Activated CD4-positive, alpha-beta T cell treated with anti-CD3 and anti-CD28 coated beads, Interleukin-2, amount 10 ng/mL, durations not matched to agents 24 days and 14 days (primary cell): ENCODE data around the gene PTPN5. TPM values are rescaled to one million over a fixed set of nuclear protein-coding genes. Genes with fewer than 3 reads are reported as not detected.
A peak's percentile ranks its signal among the peaks of the same experiment; 100 is the strongest.

ENCODE experiments used
- DNase-seq: peaks from one replicate; pipeline ENCODE4 v3.0.0; 2022
- H3K27ac Mint-ChIP-seq: one replicate; pipeline ENCODE4 v1.8.0; 2022; ENCODE audit warnings: mild to moderate bottlenecking, mixed read lengths
- H3K27me3 Mint-ChIP-seq: one replicate; pipeline ENCODE4 v1.8.0; 2022; ENCODE audit warnings: mixed read lengths
- H3K36me3 Mint-ChIP-seq: one replicate; pipeline ENCODE4 v1.8.0; 2022; ENCODE audit warnings: low read depth, mild to moderate bottlenecking, mixed read lengths
- H3K4me1 Mint-ChIP-seq: one replicate; pipeline ENCODE4 v1.8.0; 2021; ENCODE audit warnings: mixed read lengths
- H3K4me3 Mint-ChIP-seq: one replicate; pipeline ENCODE4 v1.8.0; 2022; ENCODE audit warnings: mild to moderate bottlenecking, moderate library complexity, mixed read lengths
- H3K9me3 Mint-ChIP-seq: one replicate; pipeline ENCODE4 v1.8.0; 2021; ENCODE audit warnings: mixed read lengths
- intact Hi-C: fragments of 100-400 bp; cut with micrococcal nuclease; formaldehyde crosslinking; loops from one replicate; pipeline ENCODE4 v1.15.1; 2023
- total RNA-seq: library from RNA; stranded (reverse); gene quantifications from 2 replicates; pipeline ENCODE4 v1.2.3, GENCODE V29; 2022

PTPN5 gene
- total RNA-seq, 1 donor from 2014 or later, result not detected

DNA sequence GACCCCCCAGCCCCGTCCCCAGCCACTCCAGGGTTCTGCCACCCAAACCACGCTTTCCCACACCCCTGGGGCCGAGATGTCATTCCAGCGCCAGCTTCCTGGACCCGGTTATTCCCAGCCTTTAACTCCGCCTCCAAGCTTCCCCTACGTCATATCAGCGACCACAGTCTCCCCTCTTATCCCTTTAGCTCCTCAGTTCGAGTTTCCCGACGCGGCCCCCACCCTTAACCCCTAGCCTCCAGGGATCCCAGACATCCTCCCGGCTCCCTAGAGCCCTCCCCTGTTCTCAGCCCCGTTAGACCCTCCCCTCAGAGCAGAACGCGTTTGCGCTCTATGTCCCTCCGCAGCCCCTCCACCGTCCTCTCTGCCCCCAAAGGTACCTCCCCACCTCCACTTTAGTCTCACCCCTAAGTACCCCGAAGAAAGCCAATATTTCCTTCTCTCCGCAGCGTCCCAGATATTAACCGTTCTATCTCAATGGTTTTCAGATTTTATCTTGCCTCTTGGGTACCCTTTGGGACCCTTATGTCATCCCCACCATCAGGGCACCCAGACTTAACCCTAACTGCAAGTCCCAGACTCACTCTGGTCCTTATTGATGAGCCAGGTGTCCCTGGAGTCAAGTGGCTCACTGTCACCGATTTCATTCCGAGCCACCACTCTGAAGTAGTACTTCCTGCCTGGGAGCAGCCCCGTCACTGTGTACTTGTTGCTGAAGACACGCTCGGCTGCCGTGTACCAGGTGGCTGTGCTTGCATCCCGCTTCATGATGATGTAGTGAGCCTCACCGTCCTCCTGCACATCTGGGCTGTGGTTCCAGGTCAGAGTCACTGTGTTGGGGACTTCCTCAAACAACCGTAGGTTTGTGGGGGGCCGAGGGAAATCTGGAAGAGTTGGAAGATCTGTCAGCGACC, 85.0 kb downstream of the PTPN5 start:
- peak; percentile 84 for DNase-seq
- Mint-ChIP-seq H3K36me3 (no peaks in the 10 kb centered on the region), H3K27me3 (peaks cover 44% of the 10 kb centered on the region), H3K4me1 (peaks cover 21% of the 10 kb centered on the region), H3K4me3 (peak overlapping the region; percentile 82), H3K27ac (peak overlapping the region; percentile 68), H3K9me3 (no peaks in the 10 kb centered on the region)
- intact Hi-C loops, result no loop called here

DNA sequence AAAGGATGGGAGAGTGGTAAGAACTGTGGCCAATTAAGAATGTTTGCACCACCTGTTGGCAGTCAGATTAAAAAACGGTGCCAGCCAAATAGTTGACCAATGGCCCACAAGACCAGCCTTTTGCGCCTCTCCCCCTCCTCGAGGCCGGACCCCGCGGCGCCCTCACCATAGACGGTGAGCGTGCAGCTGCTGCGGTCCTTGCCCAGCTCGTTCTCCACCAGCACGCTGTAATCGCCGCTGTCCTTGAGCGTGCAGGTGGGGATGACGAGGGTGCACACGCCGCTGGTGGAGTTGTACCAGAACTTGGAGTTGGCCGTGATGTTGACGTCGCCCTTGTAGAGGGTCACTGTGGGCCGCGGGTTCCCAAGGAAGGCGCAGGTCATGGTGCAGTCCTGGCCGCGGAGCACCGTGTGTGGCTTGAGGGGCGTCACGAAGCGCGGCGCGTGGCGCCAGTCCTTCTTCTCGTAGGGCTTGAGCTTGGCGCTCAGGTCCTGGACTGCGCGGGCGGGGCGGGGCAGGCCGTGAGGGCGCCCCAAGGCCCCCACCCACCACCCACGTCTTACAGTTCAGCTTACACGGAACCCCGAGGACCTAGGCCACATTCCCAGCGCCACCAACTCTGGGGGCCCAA, 85.8 kb downstream of the PTPN5 start:
- no peaks in the 10 kb centered on the region for H3K36me3 Mint-ChIP-seq

DNA sequence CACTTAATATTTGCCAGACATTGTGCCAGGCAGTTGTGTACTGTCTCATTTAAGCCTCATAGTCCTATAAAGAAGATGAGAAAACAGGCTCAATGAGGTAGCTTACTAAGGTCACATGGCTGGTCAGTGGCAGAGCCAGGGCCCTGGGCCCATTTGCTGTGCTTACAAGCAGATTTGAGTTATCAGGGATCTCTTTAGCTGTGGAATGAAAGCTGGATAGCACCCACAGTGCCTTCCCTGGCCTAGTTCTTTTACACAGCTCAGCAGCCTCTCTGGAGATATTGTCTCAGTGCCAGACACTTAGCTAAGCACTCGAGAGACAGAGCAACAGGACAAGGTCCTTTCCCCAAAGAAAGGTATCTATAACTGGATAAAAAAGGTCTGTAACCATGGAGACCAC, 86.9 kb downstream of the PTPN5 start:
- intact Hi-C loops, result no loop called here
- Mint-ChIP-seq H3K4me1 (peaks cover 24% of the 10 kb centered on the region), H3K27ac (no peak overlapping the region), H3K36me3 (no peaks in the 10 kb centered on the region), H3K4me3 (peak overlapping the region; percentile 19), H3K9me3 (no peaks in the 10 kb centered on the region), H3K27me3 (peaks cover 51% of the 10 kb centered on the region)
- DNase-seq, result no peak

More for the DNA sequence above, 85.8 kb downstream of the PTPN5 start:
- no peaks in the 10 kb centered on the region for H3K9me3 Mint-ChIP-seq
- intact Hi-C loops, result no loop called here
- peak; percentile 64 for DNase-seq
- H3K4me3 Mint-ChIP-seq, result peak overlapping the region; percentile 24
- H3K27me3 Mint-ChIP-seq, result peaks cover 48% of the 10 kb centered on the region
- H3K4me1 Mint-ChIP-seq, result peaks cover 21% of the 10 kb centered on the region
- no peak overlapping the region for H3K27ac Mint-ChIP-seq

DNA sequence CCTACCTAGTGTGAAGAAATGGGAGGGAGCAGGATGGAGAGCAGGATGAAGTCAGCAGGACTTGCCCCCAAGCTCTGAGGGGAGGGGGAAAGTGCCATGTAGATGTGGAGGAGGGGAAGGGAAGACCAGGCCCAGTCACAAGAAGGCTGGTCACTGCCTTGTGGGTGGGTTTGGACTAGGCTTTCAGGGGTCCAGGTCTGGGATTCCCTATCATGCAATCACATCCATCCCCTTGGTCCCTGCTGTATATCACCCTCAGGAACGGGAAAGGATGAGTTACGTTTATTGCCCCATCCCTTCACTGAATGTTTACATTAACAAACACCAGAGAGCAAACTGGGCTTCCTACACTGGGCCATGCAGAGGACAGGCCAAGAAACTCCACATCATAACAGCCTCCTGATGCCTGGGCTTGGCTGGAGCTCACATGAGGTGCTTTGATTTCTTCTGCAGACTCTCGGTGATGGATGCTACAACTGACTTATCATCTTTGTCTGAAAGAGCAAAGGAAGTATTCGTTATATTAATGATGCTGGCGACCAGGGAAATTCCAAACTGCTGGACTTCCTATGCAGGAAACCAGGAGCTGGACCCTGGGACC, 87.5 kb downstream of the PTPN5 start:
- no peaks in the 10 kb centered on the region for H3K36me3 Mint-ChIP-seq
- no peaks in the 10 kb centered on the region for H3K9me3 Mint-ChIP-seq
- no peak overlapping the region for H3K4me3 Mint-ChIP-seq
- peaks cover 53% of the 10 kb centered on the region for H3K27me3 Mint-ChIP-seq
- peaks cover 30% of the 10 kb centered on the region for H3K4me1 Mint-ChIP-seq
- intact Hi-C loops, result no loop called here
- no peak overlapping the region for H3K27ac Mint-ChIP-seq
- DNase-seq, result no peak

DNA sequence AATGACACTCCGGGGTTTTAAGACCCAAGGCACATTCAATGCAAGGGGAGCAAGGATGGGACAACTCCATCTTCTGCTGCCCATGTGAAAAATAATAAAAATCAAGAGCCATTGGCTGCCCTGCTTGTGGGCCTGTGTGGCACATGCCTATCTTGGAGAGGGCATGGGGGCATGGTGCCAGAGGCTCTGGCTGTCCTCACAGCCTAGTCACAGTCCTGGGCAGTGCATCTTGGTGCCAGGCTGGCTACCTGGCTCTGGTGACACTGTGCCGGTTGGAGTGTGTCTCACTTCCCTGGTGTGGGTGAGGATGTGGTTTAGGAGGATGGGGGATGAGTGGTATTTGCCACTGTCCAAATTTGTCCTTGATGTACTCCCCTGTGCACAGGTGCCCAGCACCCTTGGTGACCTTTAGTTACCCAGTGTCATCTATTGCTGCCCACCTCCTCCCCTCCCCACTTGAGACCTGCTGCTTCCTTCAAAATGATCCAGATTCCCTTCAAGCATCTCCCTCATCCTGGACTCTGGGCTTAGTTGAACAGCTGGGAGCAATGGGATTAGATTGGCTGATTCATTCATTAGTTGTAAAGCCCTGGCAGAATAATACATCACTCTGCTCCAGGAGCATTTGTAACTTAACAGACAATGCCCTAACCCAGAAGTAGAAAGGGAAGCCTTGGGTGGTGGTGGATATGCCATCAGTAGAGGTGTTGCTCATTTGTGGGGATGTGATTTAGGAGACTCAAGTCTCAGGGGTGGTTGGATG, 88.4 kb downstream of the PTPN5 start:
- no peak overlapping the region for H3K4me3 Mint-ChIP-seq
- H3K36me3 Mint-ChIP-seq, result no peaks in the 10 kb centered on the region
- H3K27me3 Mint-ChIP-seq, result peaks cover 49% of the 10 kb centered on the region
- intact Hi-C loops, result no loop called here
- no peaks in the 10 kb centered on the region for H3K9me3 Mint-ChIP-seq
- H3K27ac Mint-ChIP-seq, result no peak overlapping the region
- H3K4me1 Mint-ChIP-seq, result peaks cover 34% of the 10 kb centered on the region
- DNase-seq, result no peak

DNA sequence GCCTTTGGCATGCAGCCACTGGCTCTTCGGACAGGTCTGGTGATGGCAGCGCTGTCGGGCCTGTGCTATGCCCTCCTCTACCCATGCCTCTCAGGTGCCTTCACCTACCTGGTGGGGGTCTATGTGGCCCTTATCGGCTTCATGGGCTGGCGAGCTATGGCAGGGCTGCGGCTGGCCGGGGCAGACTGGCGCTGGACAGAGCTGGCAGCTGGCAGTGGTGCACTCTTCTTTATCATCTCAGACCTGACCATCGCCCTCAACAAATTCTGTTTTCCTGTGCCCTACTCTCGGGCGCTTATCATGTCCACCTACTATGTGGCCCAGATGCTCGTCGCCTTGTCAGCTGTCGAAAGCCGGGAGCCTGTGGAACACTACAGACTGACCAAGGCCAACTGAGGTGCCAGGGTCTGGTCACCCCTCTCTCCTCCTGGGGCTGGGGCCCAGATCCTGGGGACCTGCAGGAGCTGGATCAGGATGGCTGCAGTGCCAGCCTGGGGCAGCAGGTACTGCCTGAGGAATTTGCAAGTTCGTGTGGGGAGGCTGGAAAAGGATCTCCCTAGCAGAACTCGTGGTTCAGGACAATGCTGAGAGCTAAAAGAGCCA, 89.9 kb downstream of the PTPN5 start:
- no peaks in the 10 kb centered on the region for H3K9me3 Mint-ChIP-seq
- no peak for DNase-seq
- H3K36me3 Mint-ChIP-seq, result no peaks in the 10 kb centered on the region
- H3K27ac Mint-ChIP-seq, result no peak overlapping the region
- H3K4me3 Mint-ChIP-seq, result no peak overlapping the region
- intact Hi-C loops, result no loop called here
- peaks cover 41% of the 10 kb centered on the region for H3K27me3 Mint-ChIP-seq
- H3K4me1 Mint-ChIP-seq, result peaks cover 35% of the 10 kb centered on the region

DNA sequence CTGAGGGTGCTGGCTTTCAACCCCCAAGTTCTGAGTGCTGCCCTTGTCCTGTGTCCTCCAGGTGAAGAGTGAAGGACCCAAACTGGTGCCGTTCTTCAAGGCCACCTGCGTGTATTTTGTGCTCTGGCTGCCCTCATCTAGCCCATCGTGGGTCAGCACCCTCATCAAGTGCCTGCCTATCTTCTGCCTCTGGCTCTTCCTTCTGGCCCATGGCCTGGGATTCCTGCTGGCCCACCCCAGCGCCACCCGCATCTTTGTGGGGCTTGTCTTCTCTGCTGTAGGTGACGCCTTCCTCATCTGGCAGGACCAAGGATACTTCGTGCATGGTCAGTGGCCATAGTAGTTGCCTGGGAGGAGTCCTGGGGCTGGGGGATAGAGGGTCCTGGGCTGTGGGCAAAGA, 90.7 kb downstream of the PTPN5 start:
- peaks cover 36% of the 10 kb centered on the region for H3K27me3 Mint-ChIP-seq
- no peak overlapping the region for H3K4me3 Mint-ChIP-seq
- no peak overlapping the region for H3K27ac Mint-ChIP-seq
- H3K9me3 Mint-ChIP-seq, result no peaks in the 10 kb centered on the region
- H3K36me3 Mint-ChIP-seq, result no peaks in the 10 kb centered on the region
- intact Hi-C loops, result no loop called here
- DNase-seq, result no peak
- peaks cover 30% of the 10 kb centered on the region for H3K4me1 Mint-ChIP-seq

DNA sequence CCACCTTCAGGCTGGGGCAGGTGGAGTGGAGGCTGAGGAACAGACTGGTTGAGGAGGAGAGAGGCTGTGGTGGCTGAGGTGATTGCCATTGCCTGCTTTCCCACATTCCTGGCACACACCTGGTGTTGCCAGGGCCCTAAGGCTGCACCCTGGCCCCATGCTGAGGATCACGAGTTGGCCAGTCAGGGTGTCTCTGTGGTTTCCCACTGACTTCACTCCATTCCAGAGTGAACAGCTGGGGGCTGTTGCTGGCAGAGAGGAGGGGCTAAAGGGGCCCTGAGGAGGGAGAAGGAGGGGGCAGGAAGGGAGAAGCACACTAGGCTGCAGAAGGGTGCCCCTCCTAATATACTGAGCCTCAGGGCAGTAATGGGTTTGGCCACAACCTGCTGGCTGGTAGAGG, 91.2 kb downstream of the PTPN5 start:
- no peak for DNase-seq
- H3K4me1 Mint-ChIP-seq, result peaks cover 27% of the 10 kb centered on the region
- no peaks in the 10 kb centered on the region for H3K9me3 Mint-ChIP-seq
- peak overlapping the region; percentile 81 for H3K4me3 Mint-ChIP-seq
- H3K27ac Mint-ChIP-seq, result no peak overlapping the region
- H3K36me3 Mint-ChIP-seq, result no peaks in the 10 kb centered on the region
- intact Hi-C loops, result no loop called here
- peaks cover 35% of the 10 kb centered on the region for H3K27me3 Mint-ChIP-seq

DNA sequence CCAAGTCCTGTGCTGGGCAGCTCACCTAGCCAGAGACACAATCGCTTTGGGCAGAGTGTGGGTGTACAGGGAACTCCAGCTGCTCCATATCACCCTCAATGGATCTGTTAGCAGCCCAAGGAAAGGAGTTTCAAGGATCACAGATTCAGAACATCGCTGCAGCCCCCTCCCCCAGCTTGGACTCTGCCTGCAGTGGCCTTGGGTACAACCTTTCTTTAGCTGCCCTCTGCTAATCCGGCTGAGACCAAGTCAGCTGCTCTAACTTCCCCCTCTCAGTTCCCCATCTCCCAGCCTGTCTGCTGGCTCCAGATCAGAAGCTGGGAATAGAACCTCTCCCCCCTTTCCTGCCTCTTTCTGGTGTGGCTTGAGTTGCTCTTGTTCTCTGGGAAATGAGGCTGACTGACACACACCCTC, 91.7 kb downstream of the PTPN5 start:
- no peak overlapping the region for H3K27ac Mint-ChIP-seq
- peaks cover 22% of the 10 kb centered on the region for H3K4me1 Mint-ChIP-seq
- intact Hi-C loops, result loop anchor here (2.0 kb wide), 2 partner anchors 65 to 111 kb away; partner anchors contain the start of genes SPTY2D1 and UEVLD
- peak overlapping the region; percentile 81 for H3K4me3 Mint-ChIP-seq
- DNase-seq, result no peak
- H3K9me3 Mint-ChIP-seq, result no peaks in the 10 kb centered on the region
- no peaks in the 10 kb centered on the region for H3K36me3 Mint-ChIP-seq
- peaks cover 30% of the 10 kb centered on the region for H3K27me3 Mint-ChIP-seq

DNA sequence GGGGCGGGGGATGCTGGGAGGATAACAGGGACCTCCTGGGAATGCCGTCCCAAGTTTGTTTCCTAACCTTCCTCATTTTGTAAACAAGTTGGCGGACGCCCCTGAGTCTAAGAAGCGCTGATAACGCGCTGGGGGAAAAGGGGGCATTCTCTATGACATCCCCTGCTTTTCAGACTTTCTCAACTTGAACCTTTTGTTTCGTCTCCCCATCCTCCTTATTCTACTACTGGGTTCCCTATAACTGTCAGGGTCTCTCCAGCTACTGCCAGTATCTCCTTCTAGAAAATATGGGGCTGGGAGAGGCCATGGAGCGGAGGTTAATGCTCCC, 92.4 kb downstream of the PTPN5 start:
- H3K27ac Mint-ChIP-seq, result peak overlapping the region; percentile 26
- no peaks in the 10 kb centered on the region for H3K36me3 Mint-ChIP-seq
- H3K9me3 Mint-ChIP-seq, result no peaks in the 10 kb centered on the region
- intact Hi-C loops, result loop anchor here (2.0 kb wide), 2 partner anchors 64 to 110 kb away; partner anchors contain the start of genes SPTY2D1 and UEVLD
- peaks cover 21% of the 10 kb centered on the region for H3K4me1 Mint-ChIP-seq
- peaks cover 27% of the 10 kb centered on the region for H3K27me3 Mint-ChIP-seq
- no peak for DNase-seq
- H3K4me3 Mint-ChIP-seq, result peak overlapping the region; percentile 81

DNA sequence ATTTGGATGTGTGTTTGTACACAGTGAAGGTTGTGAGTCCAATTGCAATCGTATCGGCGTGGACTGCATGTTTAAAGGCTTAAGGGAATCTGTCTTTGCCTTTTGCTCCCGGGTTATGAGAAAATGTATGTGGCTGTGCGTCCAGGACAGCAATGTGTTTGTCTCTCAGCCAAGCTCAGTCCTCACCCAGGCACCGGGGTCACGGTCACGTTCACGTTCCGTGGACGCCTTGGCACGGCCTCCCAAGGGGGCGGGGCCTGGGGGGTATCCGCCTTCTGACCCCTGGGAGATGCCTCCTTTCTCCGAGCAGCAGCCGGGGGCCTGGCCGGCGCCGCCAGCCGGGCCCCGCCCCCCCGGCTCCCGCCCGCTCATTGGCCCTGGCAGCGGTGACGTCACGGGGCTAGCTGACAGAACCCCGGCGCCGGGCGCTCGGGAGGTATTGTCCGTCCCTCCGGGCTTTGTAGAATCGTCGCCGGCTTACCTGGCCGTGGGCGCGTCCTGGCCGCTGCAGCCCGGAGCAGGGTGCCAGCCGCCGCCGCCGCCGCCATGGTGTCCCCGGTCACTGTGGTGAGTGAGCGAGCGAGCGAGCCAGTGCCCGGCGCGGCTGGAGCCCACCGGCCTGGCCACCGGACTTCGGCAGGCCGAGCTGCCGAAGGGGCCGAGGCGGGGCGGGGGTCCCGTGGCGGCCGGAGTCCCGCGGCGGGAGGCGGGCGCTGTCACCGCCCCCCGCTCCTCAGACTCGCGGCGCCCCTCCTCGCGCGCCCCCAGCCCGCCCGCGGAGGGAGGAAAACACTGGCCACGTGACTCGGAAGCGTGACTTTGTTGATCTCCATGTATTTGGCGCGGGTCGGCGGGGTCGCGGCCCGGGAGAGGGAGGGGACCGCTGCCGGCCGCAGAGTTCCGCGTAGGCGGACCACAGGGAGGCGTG, 93.0 kb downstream of the PTPN5 start, which contains the start of gene TMEM86A:
TSS of gene TMEM86A (plus strand) at position 439 of the 928 bp plus-strand sequence. CDS start at position 547, 108 bp downstream.
- DNase-seq, result peak; percentile 97
- H3K27me3 Mint-ChIP-seq, result peaks cover 23% of the 10 kb centered on the region
- peak within 1 kb of the TSS; percentile 26 for H3K27ac Mint-ChIP-seq
- H3K4me3 Mint-ChIP-seq, result peak within 1 kb of the TSS; percentile 81
- H3K4me1 Mint-ChIP-seq, result peaks cover 21% of the 10 kb centered on the region
- no peaks in the 10 kb centered on the region for H3K36me3 Mint-ChIP-seq
- no peaks in the 10 kb centered on the region for H3K9me3 Mint-ChIP-seq
- intact Hi-C loops, result loop anchor here (1.0 to 2.0 kb wide), 3 partner anchors 29 to 110 kb away; partner anchors contain the start of genes SPTY2D1 and UEVLD

DNA sequence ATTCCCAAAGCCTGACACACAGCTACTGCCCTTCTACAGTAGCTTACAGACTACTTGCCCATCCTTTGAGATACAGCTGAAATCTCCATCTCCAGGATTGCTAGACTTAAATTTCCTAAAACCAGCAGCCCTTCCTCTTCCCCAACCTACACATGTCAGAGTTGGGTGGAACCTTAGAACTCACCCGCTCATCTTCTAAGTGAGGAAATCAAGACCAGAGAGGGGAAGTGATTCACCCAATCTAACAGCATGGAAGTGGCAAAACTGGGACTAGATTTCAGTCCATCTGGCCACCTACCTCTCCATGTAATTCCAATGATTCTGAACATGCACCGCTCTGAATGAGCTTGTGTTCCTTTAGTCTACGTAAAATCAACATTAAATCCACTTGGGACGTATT, 94.0 kb downstream of the PTPN5 start:
- DNase-seq, result no peak
- H3K4me3 Mint-ChIP-seq, result no peak overlapping the region
- H3K36me3 Mint-ChIP-seq, result no peaks in the 10 kb centered on the region
- H3K4me1 Mint-ChIP-seq, result peaks cover 29% of the 10 kb centered on the region
- intact Hi-C loops, result no loop called here
- no peaks in the 10 kb centered on the region for H3K9me3 Mint-ChIP-seq
- H3K27me3 Mint-ChIP-seq, result peaks cover 19% of the 10 kb centered on the region
- no peak overlapping the region for H3K27ac Mint-ChIP-seq
